Inflammatory macrophage (primary cell): Measurements from ENCODE around the gene NIPA2.
A peak's percentile ranks its signal among the peaks of the same experiment; 100 is the strongest.

Experiments
- DNase-seq, 2 donors: peaks; one replicate each; pipeline ENCODE4 v3.0.0-alpha.2; 2020 to 2022

The NIPA2 gene

GRCh38 chr15:22878103-22878502, 39.6 kb downstream of the NIPA2 start:
- no peak for DNase-seq

- DNase-seq, result no peak
Measured at GRCh38 chr15:22880068-22880980, 41.9 kb downstream of the NIPA2 start.

GRCh38 chr15:22880981-22881738, 42.7 kb downstream of the NIPA2 start:
- DNase-seq, result no peak

GRCh38 chr15:22881739-22882440, 43.4 kb downstream of the NIPA2 start:
- no peak for DNase-seq

GRCh38 chr15:22883196-22883595, 44.7 kb downstream of the NIPA2 start:
- no peak for DNase-seq

- DNase-seq, result no peak
Measured at GRCh38 chr15:22884344-22884743, 45.9 kb downstream of the NIPA2 start.

GRCh38 chr15:22885120-22885519, 46.7 kb downstream of the NIPA2 start:
- DNase-seq, result no peak

- peak; percentile 67 to 92 for DNase-seq
Measured at GRCh38 chr15:22887157-22887951, 48.9 kb downstream of the NIPA2 start.

GRCh38 chr15:22888120-22888859, 49.8 kb downstream of the NIPA2 start:
- DNase-seq, result peak; percentile 69 to 90

GRCh38 chr15:22889146-22889818, 50.8 kb downstream of the NIPA2 start:
- DNase-seq, result no peak

GRCh38 chr15:22890296-22890695, 51.8 kb downstream of the NIPA2 start:
- DNase-seq, result no peak

- DNase-seq, result no peak
Measured at GRCh38 chr15:22891426-22892210, 53.2 kb downstream of the NIPA2 start.

- no peak for DNase-seq
Measured at GRCh38 chr15:22892333-22892732, 53.9 kb downstream of the NIPA2 start.

- no peak for DNase-seq
Measured at GRCh38 chr15:22893081-22893480, 54.6 kb downstream of the NIPA2 start.

- no peak for DNase-seq
Measured at GRCh38 chr15:22893881-22894280, 55.4 kb downstream of the NIPA2 start.

GRCh38 chr15:22895465-22896190, 57.2 kb downstream of the NIPA2 start:
- DNase-seq, result peak; percentile 19 to 28

- no peak for DNase-seq
Measured at GRCh38 chr15:22902046-22902445, 63.6 kb downstream of the NIPA2 start.

- DNase-seq, result no peak
Measured at GRCh38 chr15:22902578-22902977, 64.1 kb downstream of the NIPA2 start.

GRCh38 chr15:22902981-22903380, 64.5 kb downstream of the NIPA2 start:
- no peak for DNase-seq
